GM23248 (cell line): ENCODE measurements around the gene DDIAS.

ENCODE experiments used
- EZH2 ChIP-seq: fragments of 200-600 bp; sonication (generic); IDR thresholded peaks from 2 replicates; pipeline ENCODE4 v1.6.1; 2018; ENCODE audit warnings: antibody characterized with exemption, mild to moderate bottlenecking; ENCODE audit not compliant: insufficient read depth, poor library complexity, severe bottlenecking
- EZH2phosphoT487 ChIP-seq: fragments of 200-600 bp; sonication (generic); IDR thresholded peaks from 2 replicates; pipeline ENCODE4 v1.6.1; 2018; ENCODE audit warnings: antibody characterized with exemption, moderate library complexity, mild to moderate bottlenecking, low read depth; ENCODE audit not compliant: insufficient read depth

DNA sequence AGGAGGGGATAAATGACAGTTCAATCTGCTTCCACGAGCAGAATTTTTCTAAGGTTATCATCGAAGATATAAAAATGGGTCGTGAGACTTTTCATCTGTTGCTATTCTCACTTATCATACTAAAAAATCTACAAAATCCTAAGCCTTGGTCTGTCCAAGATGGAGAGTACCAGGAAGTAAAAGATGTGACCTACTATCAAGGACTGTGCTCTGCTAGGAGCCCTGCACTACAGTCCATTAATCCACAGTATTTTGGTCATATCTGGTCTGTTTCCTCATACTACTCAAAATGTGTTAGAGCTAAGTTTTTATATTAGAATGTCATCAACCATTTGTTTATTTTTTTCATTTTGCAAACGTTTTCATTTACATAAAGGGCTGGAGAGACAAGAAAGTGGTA lies 79.4 kb downstream of the DDIAS start:
- no peak for TF ChIP-seq EZH2phosphoT487
- no peak for TF ChIP-seq EZH2
